GM21447 (cell line): Measurements from ENCODE around the gene IMMP2L.

Experiments
- ATAC-seq: cut with Tn5 transposase; IDR thresholded peaks from one replicate; pipeline ENCODE4 v1.9.1; 2021; ENCODE audit not compliant: unreplicated experiment

The IMMP2L gene

DNA sequence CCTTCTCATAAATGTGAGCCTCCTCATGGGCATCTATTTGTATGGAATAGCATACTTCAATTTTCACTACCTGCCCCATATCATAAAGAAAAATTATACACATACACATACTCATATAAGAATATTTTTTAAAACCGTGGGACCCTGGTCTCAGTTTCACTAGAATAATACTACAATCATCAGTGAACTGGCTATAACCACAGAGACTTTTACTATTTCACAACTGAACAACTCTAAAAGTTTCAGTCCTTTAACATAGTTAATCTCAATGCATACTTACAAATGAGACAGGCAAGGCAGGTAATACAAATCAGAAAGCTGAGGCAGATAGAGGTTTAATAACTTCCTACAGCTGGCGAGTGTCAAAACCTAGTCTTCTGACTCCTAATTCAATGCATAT lies 388.3 kb downstream of the IMMP2L start:
- no peak for ATAC-seq

- ATAC-seq = no peak
These were observed 388.8 kb downstream of the IMMP2L start for GRCh38 chr7:111173528-111173927.

- ATAC-seq = no peak
These were observed 389.6 kb downstream of the IMMP2L start for GRCh38 chr7:111172564-111173257.

DNA sequence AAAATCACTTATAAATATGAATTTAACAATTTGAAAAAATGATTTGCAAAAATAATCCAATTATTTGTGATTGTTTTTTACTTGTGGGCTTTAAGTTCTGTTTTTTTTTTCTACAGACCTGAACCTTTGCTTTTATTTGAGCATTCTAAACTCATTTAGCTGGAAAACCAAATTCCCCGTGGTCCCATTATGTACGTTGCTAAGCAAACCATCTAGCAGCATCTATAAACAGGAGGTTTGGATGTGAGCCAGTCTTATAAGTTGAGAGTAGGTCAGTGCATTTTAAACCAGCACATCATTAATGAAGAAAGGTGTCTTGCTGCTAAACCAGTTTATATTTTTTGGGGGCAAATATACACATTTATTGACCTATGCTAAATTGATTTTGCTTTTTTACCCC lies 394.1 kb downstream of the IMMP2L start:
- no peak for ATAC-seq

DNA sequence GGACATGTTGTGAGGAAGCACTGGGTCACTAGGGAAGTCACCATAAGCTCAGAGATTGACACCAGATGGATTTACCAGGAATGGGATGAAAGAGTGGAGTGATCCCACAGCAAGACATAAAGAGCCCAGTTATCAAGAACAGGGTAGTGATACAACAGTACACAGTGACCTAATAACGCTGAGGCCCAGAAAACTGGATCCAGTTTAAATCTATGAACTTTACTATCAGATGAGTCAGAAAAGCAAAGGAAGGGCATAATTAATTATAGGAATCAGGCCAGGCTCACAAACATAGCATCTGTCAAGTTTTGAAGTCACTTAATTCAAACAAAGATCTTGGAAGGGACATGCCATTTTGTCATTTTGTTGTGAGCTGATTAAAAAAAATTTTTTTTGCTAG lies 397.9 kb downstream of the IMMP2L start:
- no peak for ATAC-seq

GRCh38 chr7:111162692-111163091 lies 399.6 kb downstream of the IMMP2L start:
- no peak for ATAC-seq

- ATAC-seq = no peak
These were observed 402.0 kb downstream of the IMMP2L start for GRCh38 chr7:111160297-111160696.

- no peak for ATAC-seq
These were observed 402.9 kb downstream of the IMMP2L start for GRCh38 chr7:111159426-111159825.

DNA sequence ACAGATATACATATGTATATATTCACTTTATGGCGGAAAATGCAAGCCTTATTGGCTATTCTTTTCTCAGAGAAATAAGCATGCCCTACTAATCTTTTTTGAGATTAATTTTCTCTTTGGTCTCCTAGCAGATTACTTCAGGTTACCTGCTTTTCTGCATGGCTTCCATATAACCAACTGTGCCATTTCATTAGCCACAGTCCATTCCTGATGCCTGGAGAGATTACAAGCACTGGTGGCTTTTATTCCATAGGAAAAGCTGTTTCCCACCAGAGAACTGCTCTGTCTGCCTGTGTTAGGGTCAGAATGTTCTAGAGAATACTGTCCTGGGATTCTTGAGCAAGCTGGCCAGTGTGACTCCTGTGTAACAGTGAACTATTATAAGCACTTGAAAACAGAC lies 411.6 kb downstream of the IMMP2L start:
- no peak for ATAC-seq

GRCh38 chr7:111147708-111148533 lies 414.4 kb downstream of the IMMP2L start:
- ATAC-seq = no peak

DNA sequence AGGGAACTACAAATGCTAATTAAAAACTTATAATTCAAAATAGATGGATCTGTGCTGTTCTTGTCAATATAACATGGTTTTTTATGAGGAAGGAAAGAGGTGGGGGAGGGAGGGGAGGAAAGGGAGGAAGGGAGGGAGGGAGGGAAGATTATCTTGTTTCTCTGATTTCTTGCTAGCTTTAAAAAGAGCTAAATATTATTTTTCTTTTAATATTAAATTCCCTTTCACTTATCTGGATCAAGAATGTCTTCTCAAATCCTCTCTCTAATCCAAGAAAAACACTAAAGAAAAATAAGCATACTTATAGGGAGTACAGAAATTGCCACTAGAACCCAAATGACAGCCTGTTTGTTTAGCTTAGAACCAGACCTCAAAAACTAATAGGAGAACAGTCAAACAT lies 416.2 kb downstream of the IMMP2L start:
- no peak for ATAC-seq

DNA sequence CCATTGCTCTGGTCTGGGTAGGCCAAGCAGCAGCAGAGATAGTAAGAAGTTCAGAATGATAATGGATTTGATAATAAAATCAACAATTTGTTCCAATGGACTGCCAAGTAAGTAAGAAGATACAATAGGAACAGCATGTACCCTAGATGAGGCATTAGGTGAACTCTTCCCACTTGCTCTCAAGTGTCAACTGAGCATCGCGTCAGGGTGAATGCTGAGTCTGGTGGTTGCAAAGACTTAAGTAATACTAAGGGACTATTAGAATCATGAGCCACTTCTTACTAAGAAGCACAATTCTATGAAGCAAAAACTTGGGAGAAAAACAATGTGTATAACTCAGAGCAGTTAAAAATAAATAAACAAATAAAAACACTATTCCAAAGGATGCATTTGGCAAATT lies 416.8 kb downstream of the IMMP2L start:
- ATAC-seq = no peak

- ATAC-seq = no peak
These were observed 422.0 kb downstream of the IMMP2L start for GRCh38 chr7:111140091-111140865.

- no peak for ATAC-seq
These were observed 423.7 kb downstream of the IMMP2L start for GRCh38 chr7:111138586-111138985.

DNA sequence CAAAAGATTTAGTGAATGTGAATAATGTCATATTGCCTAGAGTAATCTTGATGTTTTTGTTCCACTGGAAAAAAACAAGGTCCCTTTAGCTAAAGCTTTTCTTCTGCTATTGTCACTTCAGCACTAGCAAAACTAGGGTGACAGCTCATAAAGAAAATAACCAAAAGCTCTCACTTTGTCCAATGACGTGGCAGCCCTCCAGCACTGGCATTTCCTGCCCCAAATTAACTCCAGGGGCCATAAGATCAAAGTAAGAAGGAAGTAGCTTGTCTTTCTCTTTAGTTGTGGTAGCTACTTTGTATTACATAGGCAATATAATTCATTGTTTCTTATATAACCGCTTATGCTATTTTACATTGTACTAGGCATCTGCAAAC lies 424.1 kb downstream of the IMMP2L start:
- ATAC-seq = peak; percentile 98

GRCh38 chr7:111137296-111138192 lies 424.7 kb downstream of the IMMP2L start:
- ATAC-seq = peak; percentile 79

GRCh38 chr7:111132833-111133232 lies 429.5 kb downstream of the IMMP2L start:
- no peak for ATAC-seq

GRCh38 chr7:111129435-111129834 lies 432.9 kb downstream of the IMMP2L start:
- ATAC-seq = no peak

- ATAC-seq = no peak
These were observed 435.3 kb downstream of the IMMP2L start for GRCh38 chr7:111126987-111127386.

DNA sequence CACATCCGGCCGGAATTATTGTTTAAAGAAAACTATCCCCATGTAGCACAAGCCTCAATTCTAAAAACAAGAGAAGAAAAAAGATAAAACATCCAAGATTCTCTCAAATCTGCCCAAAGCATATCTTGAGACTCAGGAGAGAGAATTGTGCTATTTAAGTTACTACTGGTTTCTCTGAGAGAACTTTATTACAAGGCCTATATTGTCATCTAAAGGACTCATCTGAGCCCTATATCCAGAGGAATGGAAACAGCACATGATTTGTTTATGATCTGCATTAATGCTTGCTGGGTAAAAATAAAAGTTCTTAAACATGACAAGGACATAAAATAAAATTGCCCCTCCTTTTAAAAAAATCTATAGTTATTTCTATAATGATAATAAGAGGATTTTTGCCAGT lies 446.3 kb downstream of the IMMP2L start:
- no peak for ATAC-seq
